GM12874 (cell line): ENCODE measurements around the gene CPA4.

Experiments
- CTCF ChIP-seq: IDR thresholded peaks from 2 replicates; pipeline ENCODE4 v1.5.1; 2011; ENCODE audit warnings: low read depth, mild to moderate bottlenecking, control low read depth, low read length, moderate library complexity; ENCODE audit not compliant: insufficient read depth

Gene CPA4

GRCh38 chr7:130292682-130293257, at the start of gene CPA4:
Gene CPA4 (plus strand): TSS chr7:130293161. CDS start chr7:130293181, 20 bp downstream.
- no peak for TF ChIP-seq CTCF

- no peak for TF ChIP-seq CTCF
Measured at GRCh38 chr7:130254555-130254954, 38.4 kb upstream of the CPA4 start.

- no peak for TF ChIP-seq CTCF
Measured at GRCh38 chr7:130256704-130257103, 36.3 kb upstream of the CPA4 start.

GRCh38 chr7:130258494-130259078, 34.4 kb upstream of the CPA4 start:
- TF ChIP-seq CTCF = no peak

GRCh38 chr7:130262448-130262847, 30.5 kb upstream of the CPA4 start:
- TF ChIP-seq CTCF = no peak

- TF ChIP-seq CTCF = no peak
Measured at GRCh38 chr7:130263130-130263529, 29.8 kb upstream of the CPA4 start.

GRCh38 chr7:130266258-130266960, 26.6 kb upstream of the CPA4 start, which contains the start of gene CPA2:
Gene CPA2 (plus strand): TSS chr7:130266863. CDS start chr7:130266882, 19 bp downstream.
- TF ChIP-seq CTCF = no peak
